ENCODE measurements around the gene TSG101. TPM values are rescaled to one million over a fixed set of nuclear protein-coding genes. Genes with fewer than 3 reads are reported as not detected.

TSG101 gene
- total and polyA plus RNA-seq, 4 donors, result 37.8 to 64.4 (median 55.4) TPM

DNA sequence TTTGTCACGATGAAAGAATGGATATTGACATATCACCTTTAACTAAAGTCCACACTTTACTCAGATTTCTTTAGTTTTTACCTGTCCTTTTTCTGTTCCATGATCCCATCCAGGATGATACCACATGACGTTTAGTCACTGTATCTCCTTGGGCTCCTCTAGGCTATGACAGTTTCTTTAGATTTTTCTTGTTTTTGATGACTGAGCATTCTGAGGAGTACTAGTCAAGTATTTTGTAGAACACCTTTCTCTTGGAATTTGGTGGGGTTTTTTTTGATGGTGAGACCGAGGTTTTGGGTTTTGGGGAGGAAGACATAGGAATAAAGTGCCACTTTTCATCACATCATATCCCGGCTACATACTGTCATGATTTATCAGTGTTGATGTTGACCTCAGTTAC is 67.1 kb downstream of the TSG101 start:
- DNase-seq (no peak), ATAC-seq (ENCODE audit: insufficient read depth, low FRiP score) (no peak)
- H3K27ac ChIP-seq (ENCODE audit: low read depth in 1 of 2, low read length in 1 of 2), result no peak overlapping the region
- H3K4me3 ChIP-seq, result no peak overlapping the region
- H3K9me3 ChIP-seq (ENCODE audit: control insufficient read depth in 4 of 4, insufficient read depth in 3 of 4, low read length in 3 of 4), result peaks cover 0 to 2% (median 0%) of the 10 kb centered on the region in 4 donors
- no peaks in the 10 kb centered on the region for H3K36me3 ChIP-seq (ENCODE audit: control insufficient read depth in 4 of 4, insufficient read depth in 4 of 4, low read length in 4 of 4)
- H3K4me1 ChIP-seq (ENCODE audit: control insufficient read depth in 5 of 5, insufficient read depth in 5 of 5, low read length in 5 of 5), result no peaks in the 10 kb centered on the region
- WGBS, 2 donors, result 93 to 95% methylated on average over 4 of the region's 4 CpGs
- no peak overlapping the region for H3K9ac ChIP-seq (ENCODE audit: insufficient read depth in 1 of 2, low read length in 2 of 2)
- H3K27me3 ChIP-seq (ENCODE audit: control insufficient read depth in 3 of 3, insufficient read depth in 3 of 3, low read length in 2 of 3), result peaks cover 0 to 4% (median 0%) of the 10 kb centered on the region in 3 donors
- TF ChIP-seq, protein P1, sequence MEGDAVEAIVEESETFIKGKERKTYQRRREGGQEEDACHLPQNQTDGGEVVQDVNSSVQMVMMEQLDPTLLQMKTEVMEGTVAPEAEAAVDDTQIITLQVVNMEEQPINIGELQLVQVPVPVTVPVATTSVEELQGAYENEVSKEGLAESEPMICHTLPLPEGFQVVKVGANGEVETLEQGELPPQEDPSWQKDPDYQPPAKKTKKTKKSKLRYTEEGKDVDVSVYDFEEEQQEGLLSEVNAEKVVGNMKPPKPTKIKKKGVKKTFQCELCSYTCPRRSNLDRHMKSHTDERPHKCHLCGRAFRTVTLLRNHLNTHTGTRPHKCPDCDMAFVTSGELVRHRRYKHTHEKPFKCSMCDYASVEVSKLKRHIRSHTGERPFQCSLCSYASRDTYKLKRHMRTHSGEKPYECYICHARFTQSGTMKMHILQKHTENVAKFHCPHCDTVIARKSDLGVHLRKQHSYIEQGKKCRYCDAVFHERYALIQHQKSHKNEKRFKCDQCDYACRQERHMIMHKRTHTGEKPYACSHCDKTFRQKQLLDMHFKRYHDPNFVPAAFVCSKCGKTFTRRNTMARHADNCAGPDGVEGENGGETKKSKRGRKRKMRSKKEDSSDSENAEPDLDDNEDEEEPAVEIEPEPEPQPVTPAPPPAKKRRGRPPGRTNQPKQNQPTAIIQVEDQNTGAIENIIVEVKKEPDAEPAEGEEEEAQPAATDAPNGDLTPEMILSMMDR (IDR thresholded peaks at IDR 0.05; ENCODE audit: control extremely low read depth, extremely low read depth), result no peak

DNA sequence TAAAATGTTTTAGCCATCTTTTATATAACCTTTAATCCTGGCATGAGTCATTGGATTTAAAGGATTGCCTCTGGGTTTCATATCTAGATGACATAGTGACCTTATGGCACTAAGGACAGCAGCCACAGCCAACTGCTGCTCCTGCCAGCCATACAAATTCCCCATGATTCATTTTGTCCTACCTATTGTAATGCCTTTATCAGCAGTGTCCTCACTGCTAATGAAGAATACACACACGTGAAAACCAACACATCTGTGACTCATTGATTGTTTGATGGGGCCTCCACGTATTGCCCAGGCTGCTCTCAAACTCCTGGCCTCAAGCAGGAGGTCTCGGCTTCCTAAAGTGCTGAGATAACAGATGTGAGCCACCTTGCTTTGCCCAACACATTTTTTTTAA is 69.3 kb downstream of the TSG101 start:
- no peak overlapping the region for H3K27ac ChIP-seq (ENCODE audit: low read depth in 1 of 2, low read length in 1 of 2)
- ATAC-seq (ENCODE audit: insufficient read depth, low FRiP score), result no peak
- peaks cover 0 to 2% (median 0%) of the 10 kb centered on the region in 4 donors for H3K9me3 ChIP-seq (ENCODE audit: control insufficient read depth in 4 of 4, insufficient read depth in 3 of 4, low read length in 3 of 4)
- H3K9ac ChIP-seq (ENCODE audit: insufficient read depth in 1 of 2, low read length in 2 of 2), result no peak overlapping the region
- TF ChIP-seq, protein P1 (IDR thresholded peaks at IDR 0.05; ENCODE audit: control extremely low read depth, extremely low read depth), result no peak
- H3K27me3 ChIP-seq (ENCODE audit: control insufficient read depth in 3 of 3, insufficient read depth in 3 of 3, low read length in 2 of 3), result peaks cover 0 to 4% (median 0%) of the 10 kb centered on the region in 3 donors
- H3K36me3 ChIP-seq (ENCODE audit: control insufficient read depth in 4 of 4, insufficient read depth in 4 of 4, low read length in 4 of 4), result no peaks in the 10 kb centered on the region
- 68 to 78% methylated on average over 3 of the region's 3 CpGs for WGBS, 2 donors
- H3K4me3 ChIP-seq, result no peak overlapping the region
- DNase-seq, result no peak
- no peaks in the 10 kb centered on the region for H3K4me1 ChIP-seq (ENCODE audit: control insufficient read depth in 5 of 5, insufficient read depth in 5 of 5, low read length in 5 of 5)

DNA sequence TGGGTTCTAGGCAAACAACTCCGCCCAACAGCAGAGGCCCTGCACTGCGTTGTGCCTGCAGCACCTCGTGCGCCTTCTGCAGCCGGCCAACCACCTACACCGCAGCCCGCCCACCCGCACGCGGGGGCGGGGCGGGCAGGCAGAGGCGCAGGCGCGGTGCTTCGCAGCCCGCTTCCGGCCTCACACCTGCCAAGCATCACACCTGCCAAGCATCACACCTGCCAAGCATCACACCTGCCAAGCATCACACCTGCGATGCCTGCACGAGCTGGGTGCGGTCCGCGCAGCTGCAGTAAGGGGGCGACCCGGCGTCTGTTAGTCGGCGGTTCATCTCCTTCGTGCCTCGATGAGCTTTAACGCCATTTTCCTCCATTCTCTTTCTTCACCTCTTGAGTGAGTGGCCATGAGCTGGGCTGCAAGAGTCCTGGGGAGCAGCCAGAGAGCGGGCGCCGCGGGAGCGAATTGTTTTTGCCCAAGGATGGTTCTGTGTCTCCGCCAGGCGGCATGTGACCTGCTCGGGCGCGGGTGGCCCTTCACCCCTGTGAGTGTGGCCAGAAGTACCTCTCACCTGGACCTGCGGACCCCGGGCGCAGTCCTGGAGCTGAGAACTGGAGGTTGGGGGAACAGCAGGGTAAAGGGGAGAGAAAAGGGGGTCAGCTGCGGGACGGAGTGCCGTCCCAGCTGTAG is 70.9 kb downstream of the TSG101 start, which contains the start of gene LDHAL6A:
Gene LDHAL6A, plus strand, starts transcription at position 171 of the 687 bp plus-strand sequence. CDS start 825 bp downstream, outside the sequence.
- Histone ChIP-seq H3K27me3 (ENCODE audit: control insufficient read depth in 3 of 3, insufficient read depth in 3 of 3, low read length in 2 of 3) (peaks cover 0 to 4% (median 0%) of the 10 kb centered on the region in 3 donors), H3K4me3 (no peak within 1 kb of the TSS), H3K36me3 (ENCODE audit: control insufficient read depth in 4 of 4, insufficient read depth in 4 of 4, low read length in 4 of 4) (no peaks in the 10 kb centered on the region), H3K9me3 (ENCODE audit: control insufficient read depth in 4 of 4, insufficient read depth in 3 of 4, low read length in 3 of 4) (peaks cover 0 to 2% (median 0%) of the 10 kb centered on the region in 4 donors), H3K9ac (ENCODE audit: insufficient read depth in 1 of 2, low read length in 2 of 2) (no peak within 1 kb of the TSS), H3K4me1 (ENCODE audit: control insufficient read depth in 5 of 5, insufficient read depth in 5 of 5, low read length in 5 of 5) (no peaks in the 10 kb centered on the region), H3K27ac (ENCODE audit: low read depth in 1 of 2, low read length in 1 of 2) (no peak within 1 kb of the TSS)
- TF ChIP-seq, protein P1 (IDR thresholded peaks at IDR 0.05; ENCODE audit: control extremely low read depth, extremely low read depth), result no peak
- no peak for ATAC-seq (ENCODE audit: insufficient read depth, low FRiP score)
- 40 to 59% methylated on average over 39 to 47 of the region's 47 CpGs for WGBS, 2 donors
- DNase-seq, result no peak

All from lung (tissue), 12 donors.